ENCODE results near the gene SLC7A1.

DNA sequence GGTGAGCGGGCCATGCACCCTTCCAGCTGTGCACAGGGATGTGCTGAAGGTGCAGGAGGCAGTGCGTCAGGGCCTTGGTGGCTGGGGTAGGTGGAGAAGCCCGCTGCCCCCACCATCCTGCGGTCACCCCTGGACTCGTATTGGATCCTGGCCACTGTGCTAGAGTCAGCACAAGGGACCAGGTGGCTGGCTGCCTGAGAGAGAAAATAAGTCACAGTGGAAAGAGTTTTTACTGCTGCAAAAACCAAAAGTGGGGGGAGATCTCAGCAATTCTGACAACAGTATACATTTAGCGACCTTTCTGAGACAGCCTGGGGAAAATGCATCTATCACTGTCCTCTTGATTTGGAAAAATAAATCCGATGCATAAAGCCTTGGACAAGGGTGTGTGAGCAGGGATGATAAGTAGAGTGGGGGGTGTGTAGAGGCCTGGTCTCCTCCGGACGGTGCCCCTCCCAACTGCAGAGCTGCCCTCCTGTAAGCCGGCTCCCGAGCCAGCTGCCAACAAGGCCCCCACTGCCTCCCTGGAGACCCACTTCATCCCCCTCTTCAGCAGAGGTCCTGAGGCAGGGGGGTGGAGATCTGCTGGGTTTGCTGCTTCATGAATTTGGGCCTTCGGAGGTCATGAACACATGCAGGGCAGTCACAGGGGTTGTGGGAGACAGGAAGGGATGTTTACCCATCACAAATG is 84.2 kb downstream of the SLC7A1 start:
- TF ChIP-seq POLR2A (IDR thresholded peaks at IDR 0.05; ENCODE audit: low read length) = no peak
- no peak for TF ChIP-seq GATA1 (IDR thresholded peaks at IDR 0.05; ENCODE audit: low read depth, low read length)
